A549 (cell line): ENCODE results near the gene TMEM218. TPM values are rescaled to one million over a fixed set of nuclear protein-coding genes. Genes with fewer than 3 reads are reported as not detected.

Source experiments
- ATAC-seq, 2 experiments: fragments of 200-7000 bp in 1 of 2; fragments of >200 bp in 1 of 2; cut with Nextera tagmentation in 1 of 2; cut with Tn5 transposase in 1 of 2; 3 replicates each; pipeline versions ENCODE4 v1.8.0 to v1.9.1; 2018 to 2020; ENCODE audit warnings: mild to moderate bottlenecking in 1 of 2, moderate library complexity in 1 of 2
- CTCF ChIA-PET: fragments of 300-600 bp; sonication (Branson Sonifier 250); formaldehyde crosslinking; extraction: SDS; loops from one replicate; lab custom pipeline; 2021; ENCODE audit warnings: antibody characterized with exemption, inconsistent platforms; lab: Yijun Ruan, JAX
- POLR2A ChIA-PET: fragments of 350-600 bp; formaldehyde crosslinking; extraction: SDS; loops from one replicate; lab custom pipeline; 2021; ENCODE audit warnings: antibody characterized with exemption, inconsistent platforms; lab: Yijun Ruan, JAX
- DNase-seq, 2 experiments: peaks; one replicate each; pipeline versions ENCODE4 v3.0.0 to v3.0.0-alpha.2; 2011 to 2016; ENCODE audit warnings: low read depth in 1 of 2, low spot score in 1 of 2
- FAIRE-seq: peaks from 2 replicates; lab custom pipeline; 2011; peaks lifted over from hg19 to GRCh38; lab: Jason Lieb, UNC
- H3K27ac ChIP-seq, 2 experiments: fragments of >200 bp; sonication (Bioruptor Twin); formaldehyde crosslinking; 3 replicates each; pipeline ENCODE4 v1.5.1; 2016 to 2017
- H3K4me1 ChIP-seq: fragments of >200 bp; sonication (Bioruptor Twin); formaldehyde crosslinking; 3 replicates; pipeline ENCODE4 v1.6.1; 2016
- H3K4me2 ChIP-seq: fragments of >200 bp; sonication (Bioruptor Twin); formaldehyde crosslinking; 3 replicates; pipeline ENCODE4 v1.6.1; 2016
- H3K4me3 ChIP-seq: fragments of >200 bp; sonication (Bioruptor Twin); formaldehyde crosslinking; 3 replicates; pipeline ENCODE4 v1.5.1; 2016
- H3K9me3 ChIP-seq: fragments of >200 bp; sonication (Bioruptor Twin); formaldehyde crosslinking; 3 replicates; pipeline ENCODE4 v1.6.1; 2016
- CBX2 ChIP-seq: fragments of 200-600 bp; sonication (generic); IDR thresholded peaks from 2 replicates; pipeline ENCODE4 v1.6.1; 2016; ENCODE audit warnings: low read depth, mild to moderate bottlenecking, borderline replicate concordance
- CHD4 ChIP-seq: fragments of 200-600 bp; sonication (generic); IDR thresholded peaks from 2 replicates; pipeline ENCODE4 v1.6.1; 2016; ENCODE audit warnings: antibody characterized with exemption, mild to moderate bottlenecking, borderline replicate concordance
- EHMT2 ChIP-seq: fragments of 200-600 bp; sonication (generic); IDR thresholded peaks from 2 replicates; pipeline ENCODE4 v1.6.1; 2016; ENCODE audit warnings: antibody characterized with exemption, low read depth, mild to moderate bottlenecking, moderate library complexity
- EP300 ChIP-seq, 2 experiments: fragments of >200 bp; sonication (Bioruptor Twin); formaldehyde crosslinking; IDR thresholded peaks; 2 replicates in 1 of 2; 3 replicates in 1 of 2; pipeline ENCODE4 v1.6.1; 2016 to 2017
- ESRRA ChIP-seq: fragments of 150-350 bp; IDR thresholded peaks from 2 replicates; pipeline ENCODE4 v1.6.1; 2014; ENCODE audit warnings: mild to moderate bottlenecking, low read length, borderline replicate concordance
- FOSL2 ChIP-seq, 2 experiments: fragments of 450-650 bp in 1 of 2; fragments of >200 bp in 1 of 2; sonication (Bioruptor Twin) in 1 of 2; formaldehyde crosslinking; IDR thresholded peaks; 2 replicates each; pipeline versions ENCODE4 v1.5.0 to v1.6.1; 2016 to 2020; ENCODE audit warnings: mild to moderate bottlenecking in 1 of 2, moderate library complexity in 1 of 2
- GATA3 ChIP-seq: IDR thresholded peaks from 2 replicates; pipeline ENCODE4 v1.6.1; 2012; ENCODE audit warnings: borderline replicate concordance
- HEYL ChIP-seq: fragments of 250-450 bp; sonication (Bioruptor Pico); IDR thresholded peaks from 2 replicates; pipeline ENCODE4 v1.8.0; 2021; ENCODE audit warnings: mild to moderate bottlenecking, moderate library complexity
- KDM5A ChIP-seq: fragments of 200-600 bp; sonication (generic); IDR thresholded peaks from 2 replicates; pipeline ENCODE4 v1.6.1; 2016; ENCODE audit warnings: antibody characterized with exemption, mild to moderate bottlenecking
- NR3C1 ChIP-seq: fragments of >200 bp; sonication (Bioruptor Twin); formaldehyde crosslinking; IDR thresholded peaks from 3 replicates; pipeline ENCODE4 v1.6.1; 2017
- RAD21 ChIP-seq, 2 experiments: fragments of >200 bp in 1 of 2; sonication (Bioruptor Twin) in 1 of 2; formaldehyde crosslinking in 1 of 2; IDR thresholded peaks in 1 of 2; conservative IDR thresholded peaks in 1 of 2; 2 replicates in 1 of 2; 3 replicates in 1 of 2; pipeline ENCODE4 v1.6.1; 2012 to 2018; ENCODE audit warnings: inconsistent platforms in 1 of 2
- RNF2 ChIP-seq: fragments of 200-600 bp; sonication (generic); IDR thresholded peaks from 2 replicates; pipeline ENCODE4 v1.6.1; 2016; ENCODE audit warnings: low read depth, mild to moderate bottlenecking, antibody characterized with exemption, moderate library complexity, borderline replicate concordance
- ZC3H11A ChIP-seq: fragments of 450-650 bp; IDR thresholded peaks from 2 replicates; pipeline ENCODE4 v1.6.1; 2014; ENCODE audit warnings: antibody characterized with exemption, mild to moderate bottlenecking
- ZNF302 ChIP-seq: fragments of 250-450 bp; sonication (Bioruptor Pico); IDR thresholded peaks from 2 replicates; pipeline ENCODE4 v1.9.0; 2021; ENCODE audit warnings: inconsistent platforms, mild to moderate bottlenecking, moderate library complexity
- WGBS: methylation state at CpG from one replicate; pipeline ENCODE4 v1.1.6; 2017; ENCODE audit errors: missing lambda C conversion rate; 5-methylcytosine and 5-hydroxymethylcytosine counted together
- polyA plus RNA-seq, 4 experiments: library from polyadenylated mRNA; depleted of rRNA in 3 of 4; stranded (reverse); fragments of >200 nt; fragmentation: RNase III in 1 of 4; extraction: RNeasy Plus Mini Kit Qiagen cat#74134 plus additional on column Dnase treatment in 1 of 4; gene quantifications; 2 replicates in 3 of 4; 3 replicates in 1 of 4; pipeline ENCODE4 v1.2.3, GENCODE V29; 2011 to 2017
- TF ChIP-seq, protein P1 (sequence below): fragments of 200-600 bp; sonication (generic); IDR thresholded peaks from 2 replicates; pipeline ENCODE4 v1.6.1; 2016; ENCODE audit warnings: antibody characterized with exemption, mild to moderate bottlenecking, moderate library complexity
- TF ChIP-seq, protein P2 (sequence below): fragments of 450-650 bp; IDR thresholded peaks from 2 replicates; pipeline ENCODE4 v1.6.1; 2014; ENCODE audit warnings: antibody characterized with exemption
- TF ChIP-seq, protein P3 (sequence below): IDR thresholded peaks from 2 replicates; pipeline ENCODE4 v1.6.1; 2012
- TF ChIP-seq, protein P4 (sequence below): fragments of 150-350 bp; IDR thresholded peaks from 2 replicates; pipeline ENCODE4 v1.6.1; 2014; ENCODE audit warnings: low read depth, mild to moderate bottlenecking, low read length
- TF ChIP-seq, protein P5 (sequence below): fragments of 250-450 bp; sonication (Bioruptor Pico); IDR thresholded peaks from 2 replicates; pipeline ENCODE4 v1.5.0; 2021; ENCODE audit warnings: mild to moderate bottlenecking, moderate library complexity, borderline replicate concordance

The TMEM218 gene
- polyA plus RNA-seq, 2 of the 4 experiments (the other 2 are of a cell fraction) = 29.1 to 34.6 TPM

DNA sequence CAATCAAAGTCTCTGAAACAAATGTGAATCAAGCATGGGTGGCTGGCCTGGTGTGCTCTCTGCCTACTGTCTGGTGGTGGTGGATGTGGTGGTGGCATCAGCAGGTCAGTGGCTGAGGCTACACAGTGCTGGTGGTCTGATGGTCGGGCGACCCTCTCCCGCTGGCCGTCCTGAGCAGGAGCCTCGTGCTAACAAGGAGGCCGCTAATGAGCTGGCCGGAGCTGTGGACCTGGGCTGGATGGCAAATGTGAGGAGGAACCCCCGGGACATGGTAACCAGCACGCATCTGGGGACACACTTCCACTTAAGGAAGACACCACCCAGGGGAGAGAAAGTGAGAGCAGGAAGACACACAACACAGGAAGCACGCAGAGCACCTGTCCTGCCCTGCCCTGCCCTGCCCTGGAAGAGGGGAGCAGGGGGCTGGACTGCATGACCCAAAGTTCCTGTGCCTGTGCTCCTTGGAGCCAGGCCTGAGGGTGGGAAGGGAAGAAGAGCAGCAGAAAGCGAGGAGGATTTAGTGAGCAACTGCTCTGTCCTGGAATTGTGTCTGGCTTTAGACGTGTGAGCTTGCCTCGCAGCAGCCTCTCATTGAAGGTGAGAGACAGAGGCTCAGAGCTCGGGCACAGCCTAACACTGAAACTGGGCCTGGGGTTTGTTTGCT is 24.7 kb downstream of the TMEM218 start:
- ChIA-PET CTCF (no interaction called here), POLR2A (no interaction called here)
- Histone ChIP-seq H3K4me3 (no peak overlapping the region), H3K4me2 (no peak overlapping the region), H3K9me3 (no peaks in the 10 kb centered on the region)
- TF ChIP-seq, protein P1, sequence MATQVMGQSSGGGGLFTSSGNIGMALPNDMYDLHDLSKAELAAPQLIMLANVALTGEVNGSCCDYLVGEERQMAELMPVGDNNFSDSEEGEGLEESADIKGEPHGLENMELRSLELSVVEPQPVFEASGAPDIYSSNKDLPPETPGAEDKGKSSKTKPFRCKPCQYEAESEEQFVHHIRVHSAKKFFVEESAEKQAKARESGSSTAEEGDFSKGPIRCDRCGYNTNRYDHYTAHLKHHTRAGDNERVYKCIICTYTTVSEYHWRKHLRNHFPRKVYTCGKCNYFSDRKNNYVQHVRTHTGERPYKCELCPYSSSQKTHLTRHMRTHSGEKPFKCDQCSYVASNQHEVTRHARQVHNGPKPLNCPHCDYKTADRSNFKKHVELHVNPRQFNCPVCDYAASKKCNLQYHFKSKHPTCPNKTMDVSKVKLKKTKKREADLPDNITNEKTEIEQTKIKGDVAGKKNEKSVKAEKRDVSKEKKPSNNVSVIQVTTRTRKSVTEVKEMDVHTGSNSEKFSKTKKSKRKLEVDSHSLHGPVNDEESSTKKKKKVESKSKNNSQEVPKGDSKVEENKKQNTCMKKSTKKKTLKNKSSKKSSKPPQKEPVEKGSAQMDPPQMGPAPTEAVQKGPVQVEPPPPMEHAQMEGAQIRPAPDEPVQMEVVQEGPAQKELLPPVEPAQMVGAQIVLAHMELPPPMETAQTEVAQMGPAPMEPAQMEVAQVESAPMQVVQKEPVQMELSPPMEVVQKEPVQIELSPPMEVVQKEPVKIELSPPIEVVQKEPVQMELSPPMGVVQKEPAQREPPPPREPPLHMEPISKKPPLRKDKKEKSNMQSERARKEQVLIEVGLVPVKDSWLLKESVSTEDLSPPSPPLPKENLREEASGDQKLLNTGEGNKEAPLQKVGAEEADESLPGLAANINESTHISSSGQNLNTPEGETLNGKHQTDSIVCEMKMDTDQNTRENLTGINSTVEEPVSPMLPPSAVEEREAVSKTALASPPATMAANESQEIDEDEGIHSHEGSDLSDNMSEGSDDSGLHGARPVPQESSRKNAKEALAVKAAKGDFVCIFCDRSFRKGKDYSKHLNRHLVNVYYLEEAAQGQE = no peak
- TF ChIP-seq GATA3 = no peak
- TF ChIP-seq, protein P2, sequence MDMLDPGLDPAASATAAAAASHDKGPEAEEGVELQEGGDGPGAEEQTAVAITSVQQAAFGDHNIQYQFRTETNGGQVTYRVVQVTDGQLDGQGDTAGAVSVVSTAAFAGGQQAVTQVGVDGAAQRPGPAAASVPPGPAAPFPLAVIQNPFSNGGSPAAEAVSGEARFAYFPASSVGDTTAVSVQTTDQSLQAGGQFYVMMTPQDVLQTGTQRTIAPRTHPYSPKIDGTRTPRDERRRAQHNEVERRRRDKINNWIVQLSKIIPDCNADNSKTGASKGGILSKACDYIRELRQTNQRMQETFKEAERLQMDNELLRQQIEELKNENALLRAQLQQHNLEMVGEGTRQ = no peak
- TF ChIP-seq CHD4 = no peak
- TF ChIP-seq RNF2 = no peak
- TF ChIP-seq CBX2 = no peak
- no peak for TF ChIP-seq KDM5A
- TF ChIP-seq, protein P3, sequence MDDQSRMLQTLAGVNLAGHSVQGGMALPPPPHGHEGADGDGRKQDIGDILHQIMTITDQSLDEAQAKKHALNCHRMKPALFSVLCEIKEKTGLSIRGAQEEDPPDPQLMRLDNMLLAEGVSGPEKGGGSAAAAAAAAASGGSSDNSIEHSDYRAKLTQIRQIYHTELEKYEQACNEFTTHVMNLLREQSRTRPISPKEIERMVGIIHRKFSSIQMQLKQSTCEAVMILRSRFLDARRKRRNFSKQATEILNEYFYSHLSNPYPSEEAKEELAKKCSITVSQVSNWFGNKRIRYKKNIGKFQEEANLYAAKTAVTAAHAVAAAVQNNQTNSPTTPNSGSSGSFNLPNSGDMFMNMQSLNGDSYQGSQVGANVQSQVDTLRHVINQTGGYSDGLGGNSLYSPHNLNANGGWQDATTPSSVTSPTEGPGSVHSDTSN = no peak
- no peak for TF ChIP-seq RAD21 (conservative IDR thresholded peaks at IDR 0.05 in 1 of 2, IDR thresholded peaks at IDR 0.05 in 1 of 2)
- no peak for TF ChIP-seq FOSL2 (IDR thresholded peaks at IDR 0.05)
- no peak for TF ChIP-seq FOSL2 (CRISPR knock-in tag; IDR thresholded peaks at IDR 0.05)
- TF ChIP-seq, protein P4, sequence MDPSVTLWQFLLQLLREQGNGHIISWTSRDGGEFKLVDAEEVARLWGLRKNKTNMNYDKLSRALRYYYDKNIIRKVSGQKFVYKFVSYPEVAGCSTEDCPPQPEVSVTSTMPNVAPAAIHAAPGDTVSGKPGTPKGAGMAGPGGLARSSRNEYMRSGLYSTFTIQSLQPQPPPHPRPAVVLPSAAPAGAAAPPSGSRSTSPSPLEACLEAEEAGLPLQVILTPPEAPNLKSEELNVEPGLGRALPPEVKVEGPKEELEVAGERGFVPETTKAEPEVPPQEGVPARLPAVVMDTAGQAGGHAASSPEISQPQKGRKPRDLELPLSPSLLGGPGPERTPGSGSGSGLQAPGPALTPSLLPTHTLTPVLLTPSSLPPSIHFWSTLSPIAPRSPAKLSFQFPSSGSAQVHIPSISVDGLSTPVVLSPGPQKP = no peak
- TF ChIP-seq HEYL (CRISPR knock-in tag) = no peak
- no peak for TF ChIP-seq ZC3H11A
- no peak for TF ChIP-seq NR3C1
- no peak for TF ChIP-seq ESRRA
- TF ChIP-seq, protein P5, sequence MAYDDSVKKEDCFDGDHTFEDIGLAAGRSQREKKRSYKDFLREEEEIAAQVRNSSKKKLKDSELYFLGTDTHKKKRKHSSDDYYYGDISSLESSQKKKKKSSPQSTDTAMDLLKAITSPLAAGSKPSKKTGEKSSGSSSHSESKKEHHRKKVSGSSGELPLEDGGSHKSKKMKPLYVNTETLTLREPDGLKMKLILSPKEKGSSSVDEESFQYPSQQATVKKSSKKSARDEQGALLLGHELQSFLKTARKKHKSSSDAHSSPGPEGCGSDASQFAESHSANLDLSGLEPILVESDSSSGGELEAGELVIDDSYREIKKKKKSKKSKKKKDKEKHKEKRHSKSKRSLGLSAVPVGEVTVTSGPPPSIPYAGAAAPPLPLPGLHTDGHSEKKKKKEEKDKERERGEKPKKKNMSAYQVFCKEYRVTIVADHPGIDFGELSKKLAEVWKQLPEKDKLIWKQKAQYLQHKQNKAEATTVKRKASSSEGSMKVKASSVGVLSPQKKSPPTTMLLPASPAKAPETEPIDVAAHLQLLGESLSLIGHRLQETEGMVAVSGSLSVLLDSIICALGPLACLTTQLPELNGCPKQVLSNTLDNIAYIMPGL (CRISPR knock-in tag) = no peak
- TF ChIP-seq ZNF302 (CRISPR knock-in tag) = no peak
- TF ChIP-seq EP300 (IDR thresholded peaks at IDR 0.05) = no peak
- TF ChIP-seq EHMT2 = no peak
- TF ChIP-seq, all 56 proteins: peak for 0
- DNase-seq (no peak), ATAC-seq (no peak), FAIRE-seq (no peak)
- WGBS = 71% methylated on average over 13 of the region's 14 CpGs
- H3K4me1 ChIP-seq = no peaks in the 10 kb centered on the region
- no peak overlapping the region for H3K27ac ChIP-seq
